Ovary (tissue), 3 donors: ENCODE data around the gene KRT6A.

Experiments
- CTCF ChIP-seq, 3 donors: fragments of 450-650 bp in 2 of 3; fragments of 200-600 bp in 1 of 3; IDR thresholded peaks; one replicate each; pipeline versions ENCODE4 v1.5.1 to v1.8.0; 2016 to 2022; ENCODE audit warnings: antibody characterized with exemption in 3 of 3, mild to moderate bottlenecking in 1 of 3
- EP300 ChIP-seq: sonication (generic); formaldehyde crosslinking; IDR thresholded peaks from one replicate; pipeline ENCODE4 v1.6.1; 2017; ENCODE audit warnings: antibody characterized with exemption
- POLR2A ChIP-seq: fragments of 450-650 bp; IDR thresholded peaks from one replicate; pipeline ENCODE4 v1.6.1; 2017; ENCODE audit warnings: antibody characterized with exemption, mild to moderate bottlenecking, moderate library complexity
- donor health status: DM: no; HTN: no; CAD: no.

DNA sequence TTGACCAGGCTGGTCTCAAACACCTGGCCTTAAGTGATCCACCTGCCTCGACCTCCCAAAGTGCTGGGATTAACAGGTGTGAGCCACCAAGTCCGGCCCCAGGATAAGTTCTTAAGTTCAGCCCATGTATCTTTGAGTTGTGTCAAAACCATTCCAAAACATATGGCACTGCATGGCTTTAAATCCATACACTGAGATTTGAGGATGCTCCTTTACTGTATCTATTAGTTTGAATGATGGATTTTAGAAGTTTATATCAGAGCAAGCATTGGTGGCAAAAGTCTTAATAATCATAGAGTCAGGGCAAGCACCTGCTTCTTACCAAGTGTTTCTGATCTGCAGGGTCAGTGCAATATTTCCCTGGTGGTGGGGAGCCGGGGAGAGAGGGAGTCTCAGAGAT lies 47.2 kb downstream of the KRT6A start:
- TF ChIP-seq CTCF (IDR thresholded peaks at IDR 0.05) (no peak), POLR2A (no peak), EP300 (no peak)
